Cortex of kidney (tissue), 1 donor: ENCODE measurements around the gene SLIT3.

Source experiments
- DNase-seq: peaks from one replicate; lab custom pipeline; 2025; lab: John Stamatoyannopoulos, UW

The SLIT3 gene

DNA sequence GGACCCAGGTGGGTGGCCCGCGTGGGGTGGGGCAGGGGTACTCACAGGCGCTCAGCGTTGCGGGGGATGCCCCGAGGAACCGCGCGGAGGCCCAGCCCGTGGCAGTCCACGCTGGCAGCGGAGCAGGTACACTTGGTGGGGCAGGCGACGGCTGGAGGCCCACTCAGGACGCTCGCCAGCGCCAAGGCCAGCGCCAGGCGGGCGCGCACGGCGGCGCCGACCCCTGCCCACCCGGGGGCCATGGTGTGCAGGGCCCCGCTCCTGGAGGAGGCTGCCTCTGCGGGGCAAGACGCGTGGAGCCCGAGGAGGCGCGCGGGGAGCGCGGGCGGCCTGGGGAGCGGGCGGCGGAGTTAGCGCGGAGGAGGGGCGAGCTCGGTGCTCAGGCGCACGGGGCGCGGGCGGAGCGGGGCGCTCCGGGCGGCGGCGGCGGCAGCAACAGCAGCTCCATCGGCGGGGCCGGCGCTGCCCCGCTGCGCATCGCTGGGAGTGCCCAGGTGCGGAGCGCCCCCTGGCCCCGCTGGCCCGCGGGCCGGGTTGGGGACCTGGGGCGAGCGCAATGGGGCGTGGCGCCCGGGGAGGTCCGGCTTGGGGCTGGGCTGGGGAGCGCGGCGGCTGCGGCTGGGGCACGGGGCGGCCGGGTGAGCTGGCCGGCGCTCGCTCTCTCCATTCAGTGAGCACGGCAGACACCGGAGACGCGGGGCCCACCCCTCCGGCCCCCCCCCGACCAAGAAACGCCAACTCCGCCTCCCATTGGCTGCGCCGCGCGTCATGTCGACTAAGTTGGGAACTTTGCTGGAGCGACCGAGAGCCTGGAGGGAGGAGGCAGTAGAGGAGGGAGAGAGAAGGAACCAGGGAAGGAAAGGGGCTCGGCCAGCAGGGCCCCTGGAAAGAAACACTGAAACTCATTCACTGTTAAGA lies at the start of gene SLIT3:
Gene SLIT3, minus strand, starts transcription at position 672 of the 918 bp plus-strand sequence. Its CDS starts 430 bp downstream, at position 242.
- no peak for DNase-seq

GRCh38 chr5:169350016-169350415 lies 49.1 kb upstream of the SLIT3 start:
- DNase-seq = no peak

GRCh38 chr5:169347786-169348185 lies 46.8 kb upstream of the SLIT3 start:
- DNase-seq = no peak

DNA sequence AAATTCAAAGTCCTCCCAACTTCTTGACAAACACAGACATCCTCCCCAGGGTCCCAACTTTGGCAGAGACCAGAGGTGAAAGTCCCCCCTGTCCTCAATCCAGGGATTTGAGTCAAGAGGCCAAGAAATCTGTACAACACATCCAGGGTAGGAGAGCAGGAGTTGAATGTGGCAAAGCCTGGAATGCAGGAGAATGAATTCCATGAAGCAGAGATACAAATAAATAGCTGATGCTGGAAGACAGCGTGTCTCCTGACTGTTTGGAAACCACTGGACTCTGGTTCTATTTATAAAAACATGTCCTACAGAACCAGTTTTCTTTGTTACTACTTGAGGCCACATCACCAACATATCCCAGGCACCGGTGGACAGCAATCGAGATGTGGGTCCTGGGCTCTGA lies 43.7 kb upstream of the SLIT3 start:
- DNase-seq = no peak

DNA sequence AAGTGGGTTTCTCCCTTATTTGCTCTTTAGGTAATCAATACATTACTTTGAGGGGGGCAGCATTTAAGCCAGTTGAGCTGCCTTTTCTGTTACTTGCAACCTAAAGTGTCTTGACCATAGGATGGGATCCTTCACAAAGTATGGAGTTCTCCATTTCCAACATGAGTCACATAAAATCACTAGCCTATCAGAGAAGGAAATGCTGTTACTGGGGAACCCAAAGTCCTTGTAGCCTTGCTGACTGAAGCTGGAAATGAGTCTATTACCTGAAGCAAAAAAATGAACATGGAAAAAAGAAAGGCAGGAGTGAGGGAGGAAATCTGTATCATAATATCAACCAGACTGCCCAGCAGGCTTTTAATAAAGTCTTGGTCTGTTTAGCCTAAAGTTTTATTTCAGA lies 42.8 kb upstream of the SLIT3 start:
- DNase-seq = no peak

GRCh38 chr5:169341556-169341955 lies 40.6 kb upstream of the SLIT3 start:
- DNase-seq = no peak

DNA sequence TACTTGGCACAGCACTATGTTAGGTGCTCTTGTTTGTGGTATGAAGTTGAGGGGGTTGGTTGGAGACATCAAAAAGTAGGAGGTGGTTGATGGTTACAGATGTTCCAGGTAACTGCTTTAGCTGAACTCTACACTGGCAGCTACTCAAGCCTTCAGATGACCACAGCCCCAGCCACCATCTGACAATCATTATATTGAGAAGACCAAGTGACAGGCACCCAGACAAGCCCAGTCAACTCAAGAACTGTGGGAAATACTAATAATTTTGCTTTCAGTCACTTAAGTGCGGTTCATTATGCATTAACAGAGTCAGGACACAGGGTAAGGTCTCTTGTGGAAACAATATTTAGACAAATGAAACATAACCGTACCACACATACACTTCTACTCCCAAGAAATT lies 38.9 kb upstream of the SLIT3 start:
- no peak for DNase-seq

DNA sequence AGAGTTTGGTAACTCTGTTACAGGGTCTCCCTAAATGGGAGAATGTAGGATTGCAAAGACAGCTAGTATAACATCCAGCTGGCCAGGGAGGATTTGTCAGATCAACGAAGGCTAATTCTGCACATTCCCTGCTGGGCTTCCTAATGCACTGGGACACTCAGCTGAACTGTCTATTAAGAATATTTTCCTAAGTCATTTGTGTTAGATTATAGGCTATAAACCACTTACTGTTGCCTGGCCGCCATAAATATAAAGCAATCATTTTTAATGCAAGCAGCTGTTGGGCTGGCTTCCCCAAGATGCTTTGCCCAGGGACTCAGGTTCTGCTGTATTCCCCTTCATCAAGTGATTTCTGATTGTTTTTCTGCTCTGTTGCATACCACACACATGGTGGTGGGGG lies 35.3 kb upstream of the SLIT3 start:
- no peak for DNase-seq

DNA sequence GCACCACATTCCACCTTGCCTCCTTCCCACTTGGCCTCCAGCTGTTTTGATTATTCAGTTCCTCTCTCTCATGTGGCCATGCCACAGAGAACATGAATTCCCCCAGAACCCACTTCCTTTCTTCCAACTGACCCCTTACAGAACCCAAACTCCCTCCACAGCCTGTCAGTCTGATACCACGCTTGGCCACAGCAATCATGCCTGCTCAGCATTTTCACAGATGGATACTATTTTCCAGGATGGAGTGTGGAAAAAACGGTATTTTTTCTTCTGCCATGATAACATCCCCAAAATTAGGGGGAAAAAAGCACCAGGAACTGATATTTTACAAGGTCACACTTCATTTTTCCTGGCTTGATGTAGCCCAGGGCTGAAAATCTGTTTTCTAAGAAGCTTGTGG lies 34.9 kb upstream of the SLIT3 start:
- no peak for DNase-seq

DNA sequence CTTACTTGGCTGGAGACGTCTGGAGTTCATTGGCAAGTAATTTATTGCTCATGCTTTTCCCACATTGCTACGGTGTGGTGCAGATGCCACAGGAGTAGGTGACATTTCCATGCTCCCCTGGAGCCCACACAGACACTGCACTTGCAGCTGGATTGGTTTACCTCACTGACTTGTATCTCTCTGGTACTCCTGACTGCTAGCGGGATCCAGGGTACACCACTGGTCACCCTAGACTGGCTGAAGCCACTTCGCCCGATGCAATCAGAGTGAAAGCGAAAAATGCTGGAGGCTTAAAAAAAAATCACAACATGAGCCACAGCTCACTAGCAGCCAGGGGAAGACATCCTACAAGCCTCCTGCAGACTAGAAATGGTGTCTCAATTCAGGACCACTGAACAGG lies 32.6 kb upstream of the SLIT3 start:
- DNase-seq = no peak

DNA sequence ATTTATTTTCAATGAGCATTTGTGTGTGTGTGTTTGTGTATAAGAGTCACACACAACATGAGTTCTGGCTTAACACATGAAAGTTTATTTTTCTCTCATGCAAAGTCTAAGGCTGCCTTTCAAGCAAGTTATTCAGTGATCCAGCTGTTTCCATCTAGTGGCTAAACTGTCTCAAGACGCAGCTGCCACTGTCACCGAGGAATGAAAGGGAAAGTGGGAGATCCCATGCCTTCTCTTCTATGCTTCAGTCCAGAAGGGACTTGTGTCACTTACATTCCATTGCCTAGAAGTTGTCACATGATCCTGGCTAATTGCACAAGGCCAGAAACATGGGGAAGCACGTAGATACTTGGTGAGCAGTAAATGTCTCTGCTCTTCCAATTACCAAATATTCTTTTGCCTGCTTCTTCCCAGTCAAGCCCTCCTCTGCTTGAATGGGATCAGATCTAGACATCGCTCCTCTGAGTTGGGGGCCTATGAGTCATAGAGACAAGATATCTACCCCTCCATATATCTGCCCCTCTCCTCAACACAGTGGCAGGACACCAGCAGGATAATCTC lies 30.4 kb upstream of the SLIT3 start:
- DNase-seq = no peak

GRCh38 chr5:169328401-169328800 lies 27.5 kb upstream of the SLIT3 start:
- no peak for DNase-seq

DNA sequence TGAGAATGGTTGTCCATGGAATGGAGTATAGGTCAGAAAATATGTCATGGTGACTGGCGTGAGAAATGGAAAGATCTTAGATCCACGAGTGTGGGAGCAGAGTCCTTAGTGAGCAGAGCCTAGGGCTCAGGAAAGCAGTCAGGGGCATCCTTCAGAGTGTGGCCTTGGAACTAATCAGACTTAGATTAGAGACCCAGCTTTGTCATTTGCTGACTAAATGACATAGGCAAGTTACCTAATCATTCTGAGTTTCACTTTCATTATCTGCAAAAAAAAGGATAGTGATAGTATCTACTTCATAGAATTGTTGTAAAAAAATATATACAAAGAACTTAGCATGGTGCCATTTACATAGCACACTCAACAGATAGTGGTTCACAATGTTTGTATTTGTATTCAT lies 24.3 kb upstream of the SLIT3 start:
- DNase-seq = no peak

DNA sequence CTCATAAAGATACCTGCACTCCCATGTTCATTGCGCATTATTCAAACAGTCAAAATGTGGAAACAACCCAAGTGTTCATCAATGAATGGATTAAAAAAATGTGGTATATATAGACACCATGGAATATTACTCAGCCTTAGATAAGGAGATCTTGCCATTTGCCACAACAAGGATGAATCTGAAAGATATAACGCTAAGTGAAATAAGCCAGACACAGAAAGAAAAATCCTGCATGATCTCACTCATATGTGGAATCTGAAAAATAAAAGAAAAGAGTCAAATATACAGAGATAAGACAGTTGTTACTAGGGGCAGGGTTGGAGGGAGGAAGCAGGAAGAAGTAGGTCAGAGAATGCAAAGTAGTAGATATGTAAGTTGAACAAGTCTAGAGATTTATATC lies 17.6 kb upstream of the SLIT3 start:
- DNase-seq = no peak

DNA sequence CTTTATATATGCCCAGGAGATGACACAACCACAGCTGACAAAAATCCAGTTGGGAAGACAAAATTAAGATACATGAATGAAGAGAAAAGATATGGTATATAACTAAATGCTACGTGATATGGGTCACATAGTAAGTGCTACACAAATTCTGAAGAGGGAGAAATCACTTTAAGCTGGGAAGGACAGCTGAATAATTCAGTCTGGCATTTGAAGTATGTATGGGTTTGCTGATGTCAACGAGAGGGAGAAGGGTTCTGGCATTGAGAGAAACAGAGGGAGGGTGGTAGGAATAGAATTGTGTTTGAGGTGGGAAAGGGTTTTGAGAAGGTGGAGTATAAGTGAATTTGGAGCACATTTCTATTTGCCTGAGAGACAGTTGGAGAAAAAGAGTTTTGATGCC lies 6.7 kb upstream of the SLIT3 start:
- DNase-seq = no peak

DNA sequence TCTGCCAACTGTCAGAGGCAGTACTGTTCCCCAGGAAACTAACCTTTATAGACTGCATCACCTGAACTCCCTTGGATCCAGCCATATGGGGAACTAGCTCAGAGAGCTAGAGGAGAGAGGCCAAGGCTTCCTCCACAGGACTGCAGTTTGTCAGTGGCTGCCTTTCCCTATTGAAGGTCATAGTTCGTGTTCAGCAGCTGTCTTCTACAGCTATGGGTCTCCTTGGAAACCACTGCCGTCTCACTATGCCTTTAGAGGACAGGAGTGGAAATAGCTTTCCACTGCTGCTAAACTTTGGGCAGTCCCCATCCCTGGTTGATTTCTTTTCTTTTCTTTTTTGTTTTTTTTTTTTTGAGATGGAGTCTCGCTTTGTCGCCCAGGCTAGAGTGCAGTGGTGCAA lies 4.4 kb upstream of the SLIT3 start:
- DNase-seq = no peak

GRCh38 chr5:169304175-169304574 lies 3.2 kb upstream of the SLIT3 start:
- no peak for DNase-seq

- DNase-seq = no peak
These were observed 2.2 kb upstream of the SLIT3 start for GRCh38 chr5:169303119-169303515.

DNA sequence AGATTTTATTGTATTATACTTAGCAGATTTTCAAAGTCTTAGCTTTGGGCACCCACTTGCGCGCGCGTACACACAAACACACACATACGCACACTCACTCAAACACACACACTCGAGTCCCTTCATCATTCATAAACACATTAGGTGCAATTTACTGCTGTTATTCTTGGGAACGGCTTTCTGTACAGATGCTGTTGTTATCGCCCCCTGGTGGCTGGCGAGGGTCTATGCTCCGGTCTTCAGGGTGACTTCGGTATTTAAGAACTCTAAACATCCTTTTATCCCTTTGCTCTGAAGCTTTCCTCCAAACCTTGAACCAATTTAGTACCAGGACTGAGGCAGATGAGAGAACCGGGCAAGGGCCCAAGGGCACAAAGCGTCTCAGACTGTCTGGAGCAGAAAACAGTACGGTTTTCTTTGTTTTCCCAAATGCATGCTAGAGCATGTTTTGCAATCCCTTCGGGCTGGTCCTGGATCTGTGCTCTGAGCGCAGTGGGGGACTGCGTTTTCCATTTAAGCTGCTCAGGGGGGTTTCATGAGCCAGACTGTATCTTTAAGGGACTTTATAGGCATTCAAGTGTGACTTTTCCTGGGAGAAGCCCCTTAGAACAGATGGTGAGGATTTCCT lies 1.7 kb upstream of the SLIT3 start:
- no peak for DNase-seq

DNA sequence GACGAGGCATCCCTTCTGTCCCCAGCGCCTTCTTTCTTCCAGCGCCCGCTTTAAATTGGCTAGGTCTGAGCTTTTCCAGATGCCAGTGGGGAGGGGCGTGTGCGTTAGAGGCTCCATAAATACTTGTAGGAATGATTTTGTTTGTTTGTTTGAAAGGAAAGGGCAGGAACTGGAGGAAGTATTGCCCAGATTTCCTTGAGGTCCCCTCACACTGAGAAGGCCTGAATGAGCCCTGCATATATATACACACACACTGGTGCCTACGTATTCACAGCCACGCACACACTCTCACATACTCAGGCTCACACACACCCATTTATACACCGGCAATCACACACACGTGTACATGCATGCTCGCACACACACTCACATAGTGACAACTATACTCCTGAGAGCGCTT lies 1.0 kb upstream of the SLIT3 start:
- no peak for DNase-seq

DNA sequence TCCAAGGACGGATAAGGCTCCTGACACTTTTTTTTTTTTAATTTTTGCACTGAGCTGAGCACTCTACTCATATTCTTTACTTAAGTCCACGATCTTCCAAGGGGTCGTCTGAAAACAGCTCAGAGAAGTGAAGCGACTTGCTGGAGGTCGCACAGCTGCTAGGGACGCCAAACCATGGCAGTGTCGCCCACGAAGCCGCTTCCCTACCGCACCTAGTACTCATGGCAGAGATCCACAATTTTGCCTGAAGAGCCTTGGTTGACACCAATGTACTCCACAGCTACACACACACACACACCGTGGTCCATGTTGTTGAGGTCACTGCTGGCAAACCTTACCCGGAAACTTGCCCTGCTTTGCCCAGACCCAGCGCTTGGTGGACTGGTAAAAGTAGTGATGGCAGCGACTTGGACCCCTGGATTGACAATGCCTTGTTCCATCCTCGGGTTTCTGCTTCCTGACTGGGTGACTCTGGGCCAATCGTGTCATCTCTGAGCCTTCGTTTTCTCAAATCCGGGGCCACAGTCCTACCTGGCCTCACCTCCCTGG lies 521 bp upstream of the SLIT3 start:
- no peak for DNase-seq

GRCh38 chr5:169299663-169300467 lies 1.1 kb downstream of the SLIT3 start:
- no peak for DNase-seq
